ENCODE data around the gene NSUN4. TPM values are rescaled to one million over a fixed set of nuclear protein-coding genes. Genes with fewer than 3 reads are reported as not detected.
"Not testable (repeated sequence)": the region's sequence is repeated elsewhere in the genome, so short reads cannot be mapped to it uniquely, and the experiment has no call there.

The NSUN4 gene
- total RNA-seq, 1 donor from 2014 or later = 24.2 TPM

DNA sequence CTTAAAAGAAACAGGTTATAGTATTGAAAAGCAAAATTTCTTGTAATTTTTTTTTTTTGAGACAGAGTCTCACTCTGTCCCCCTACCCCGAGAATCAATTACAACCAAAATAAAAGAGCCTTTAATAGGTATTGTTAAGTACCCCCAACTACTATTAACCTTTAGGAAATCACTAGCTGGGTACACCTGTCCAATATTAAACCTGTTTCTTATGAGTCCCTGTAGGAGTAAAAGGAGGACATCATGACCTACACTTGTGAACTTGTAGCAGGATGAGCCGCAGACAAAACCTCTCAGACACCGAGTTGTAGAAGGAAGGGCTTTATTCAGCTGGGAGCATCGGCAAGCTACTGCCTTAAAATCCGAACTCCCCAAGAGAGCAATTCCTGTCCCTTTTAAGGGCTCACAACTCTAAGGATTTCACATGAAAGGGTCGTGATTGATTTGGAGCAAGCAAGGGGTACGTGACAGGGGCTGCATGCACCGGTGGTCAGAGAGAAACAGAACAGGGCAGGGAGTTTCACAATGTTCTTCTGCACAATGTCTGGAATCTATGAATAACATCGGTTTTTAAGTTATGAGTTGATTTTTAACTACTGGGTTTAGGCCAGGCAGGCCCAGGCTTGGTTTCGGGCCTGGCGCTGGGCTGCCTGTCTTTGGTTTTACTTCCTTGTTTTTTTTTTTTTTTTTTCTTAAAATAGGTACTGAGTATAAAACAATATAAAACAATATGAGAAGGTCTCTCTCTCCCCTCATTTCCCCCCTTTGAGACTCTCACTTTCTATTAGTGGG, 15.1 kb upstream of the NSUN4 start:
- intact Hi-C loops (cut with micrococcal nuclease) = not testable (repeated sequence)

DNA sequence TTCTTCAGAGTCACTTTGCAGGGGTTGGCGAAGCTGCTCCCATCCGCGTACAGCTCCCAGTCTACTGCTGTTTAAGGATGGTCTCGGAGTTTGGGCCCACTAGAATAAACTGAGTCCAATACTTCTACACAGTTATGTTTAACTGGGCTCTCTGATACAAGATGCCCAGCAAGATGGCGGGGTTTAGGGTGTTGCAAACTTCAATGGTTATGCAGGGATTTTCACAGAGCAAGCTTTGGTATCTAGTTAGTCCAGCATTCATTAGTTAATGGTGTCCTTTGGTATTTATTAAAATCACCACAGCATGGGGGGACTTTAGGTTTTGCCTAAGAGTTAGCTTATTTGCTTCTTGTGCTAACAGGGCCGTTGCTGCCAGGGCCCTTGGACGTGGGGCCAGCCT, 12.4 kb upstream of the NSUN4 start:
- intact Hi-C loops (cut with micrococcal nuclease) = not testable (repeated sequence)

DNA sequence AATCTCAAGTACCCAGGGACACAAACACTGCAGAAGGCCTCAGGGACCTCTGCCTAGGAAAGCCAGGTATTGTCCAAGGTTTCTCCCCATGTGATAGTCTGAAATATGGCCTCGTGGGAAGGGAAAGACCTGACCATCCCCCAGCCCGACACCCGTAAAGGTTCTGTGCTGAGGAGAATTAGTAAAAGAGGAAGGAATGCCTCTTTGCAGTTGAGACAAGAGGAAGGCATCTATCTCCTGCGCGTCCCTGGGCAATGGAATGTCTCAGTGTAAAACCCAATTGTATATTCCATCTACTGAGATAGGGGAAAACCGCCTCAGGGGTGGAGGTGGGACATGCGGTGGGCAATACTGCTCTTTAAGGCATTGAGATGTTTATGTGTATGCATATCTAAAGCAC, 10.8 kb upstream of the NSUN4 start:
- intact Hi-C loops (cut with micrococcal nuclease) = not testable (repeated sequence)

DNA sequence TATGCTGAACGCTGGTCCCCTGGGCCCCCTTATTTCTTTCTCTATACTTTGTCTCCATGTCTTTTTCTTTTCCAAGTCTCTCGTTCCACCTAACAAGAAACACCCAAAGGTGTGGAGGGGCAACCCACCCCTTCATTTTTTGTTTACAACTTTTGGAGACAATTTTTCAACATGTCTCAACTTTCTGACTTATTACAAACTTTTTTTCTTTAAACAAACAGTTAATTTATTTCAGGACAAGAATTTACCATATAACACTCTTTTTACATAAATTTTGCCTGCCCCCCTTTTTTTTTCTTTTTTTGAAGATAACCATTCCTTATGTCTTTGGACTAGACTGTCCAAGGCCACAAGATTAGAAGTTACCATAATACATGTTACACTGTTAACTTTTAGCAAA, 10.2 kb upstream of the NSUN4 start:
- intact Hi-C loops (cut with micrococcal nuclease) = not testable (repeated sequence)

DNA sequence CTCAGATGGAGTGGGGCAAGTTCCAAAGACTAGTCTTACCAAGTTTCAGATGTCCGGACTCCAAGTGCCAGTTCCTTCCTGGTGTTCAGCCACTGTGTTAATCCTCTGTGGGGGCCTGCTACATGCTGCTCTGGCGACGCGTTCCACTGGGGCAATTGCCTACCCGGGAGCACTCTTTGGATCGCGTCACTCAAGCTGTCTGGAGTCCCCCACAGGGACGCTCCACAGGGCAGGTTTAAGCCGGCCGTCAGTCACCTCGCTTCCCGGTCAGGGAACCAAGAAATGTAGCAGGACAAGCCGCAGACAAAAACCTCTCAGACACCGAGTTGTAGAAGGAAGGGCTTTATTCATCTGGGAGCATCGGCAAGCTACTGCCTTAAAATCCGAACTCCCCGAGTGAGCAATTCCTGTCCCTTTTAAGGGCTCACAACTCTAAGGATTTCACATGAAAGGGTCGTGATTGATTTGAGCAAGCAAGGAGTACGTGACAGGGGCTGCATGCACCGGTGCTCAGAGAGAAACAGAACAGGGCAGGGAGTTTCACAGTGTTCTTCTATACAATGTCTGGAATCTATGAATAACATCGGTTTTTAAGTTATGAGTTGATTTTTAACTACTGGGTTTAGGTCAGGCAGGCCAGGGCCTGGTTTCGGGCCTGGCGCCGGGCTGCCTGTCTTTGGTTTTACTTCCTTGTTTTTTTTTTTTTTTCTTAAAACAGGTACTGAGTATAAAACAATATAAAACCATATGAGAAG, 8.6 kb upstream of the NSUN4 start:
- intact Hi-C loops (cut with micrococcal nuclease) = not testable (repeated sequence)

DNA sequence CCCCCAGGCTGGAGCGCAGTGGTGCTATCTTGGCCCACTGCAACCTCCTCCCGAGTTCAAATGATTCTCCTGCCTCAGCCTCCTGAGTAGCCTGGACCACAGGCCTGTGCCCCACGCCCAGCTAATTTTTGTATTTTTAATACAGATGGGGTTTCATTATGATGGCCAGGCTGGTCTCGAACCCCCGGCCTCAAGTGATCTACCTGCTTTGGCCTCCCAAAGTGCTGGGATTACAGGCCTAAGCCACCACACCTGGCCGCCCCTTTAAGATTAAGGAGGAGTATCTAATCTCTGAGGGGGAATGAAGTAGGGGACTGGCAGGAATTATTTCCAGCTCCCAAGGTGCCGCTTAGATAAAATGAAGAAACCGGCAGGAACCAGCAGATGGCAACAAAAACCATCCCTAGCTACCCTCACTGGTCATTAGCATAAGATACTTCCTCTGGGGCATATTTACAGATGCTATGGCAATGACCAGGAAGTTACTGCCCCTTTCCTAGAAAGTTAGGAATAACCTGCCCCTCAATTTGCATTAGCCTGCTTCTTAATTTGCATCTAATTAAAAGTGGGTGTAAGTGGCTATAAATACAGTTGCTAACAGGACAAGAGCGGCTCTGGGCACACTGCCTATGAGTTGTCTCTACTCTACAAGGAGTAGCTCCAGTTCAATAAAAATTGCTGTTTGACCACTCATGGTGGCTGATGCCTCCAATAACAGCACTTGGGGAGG, 7.1 kb upstream of the NSUN4 start:
- intact Hi-C loops (cut with micrococcal nuclease) = no loop called here

DNA sequence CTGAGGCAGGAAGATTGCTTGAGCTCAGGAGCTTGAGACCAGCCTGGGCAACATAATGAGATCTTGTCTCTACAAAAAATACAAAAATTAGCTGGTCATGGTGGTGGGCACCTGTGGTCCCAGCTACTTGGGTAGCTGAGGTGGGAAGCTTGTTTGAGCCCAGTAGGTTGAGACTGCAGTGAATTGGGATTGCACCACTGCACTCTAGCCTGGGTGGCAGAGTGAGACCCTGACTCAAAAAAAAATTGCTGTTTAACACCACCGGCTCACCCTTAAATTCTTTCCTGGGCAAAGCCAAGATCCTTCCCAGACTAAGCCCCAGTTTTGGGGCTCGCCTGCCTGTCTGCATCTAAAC, 6.6 kb upstream of the NSUN4 start:
- intact Hi-C loops (cut with micrococcal nuclease) = no loop called here

DNA sequence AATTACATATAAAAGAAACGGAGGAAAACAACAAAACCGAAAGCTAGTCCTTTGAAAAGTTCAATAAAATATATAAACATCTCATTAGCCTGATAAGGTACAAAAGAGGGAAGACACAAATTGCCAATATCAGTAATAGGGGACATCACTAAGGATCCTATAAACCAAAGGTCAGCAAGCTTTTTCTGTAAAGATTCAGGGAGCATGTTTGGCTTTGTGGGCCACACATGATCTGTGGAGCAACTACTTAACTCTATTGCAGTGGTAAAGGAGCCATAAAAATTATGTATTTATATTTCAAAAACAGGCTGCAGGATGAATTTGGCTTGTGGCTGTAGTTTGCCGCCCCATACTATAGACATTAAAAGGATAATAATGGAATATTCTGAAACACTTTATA, 5.5 kb upstream of the NSUN4 start:
- intact Hi-C loops (cut with micrococcal nuclease) = no loop called here

DNA sequence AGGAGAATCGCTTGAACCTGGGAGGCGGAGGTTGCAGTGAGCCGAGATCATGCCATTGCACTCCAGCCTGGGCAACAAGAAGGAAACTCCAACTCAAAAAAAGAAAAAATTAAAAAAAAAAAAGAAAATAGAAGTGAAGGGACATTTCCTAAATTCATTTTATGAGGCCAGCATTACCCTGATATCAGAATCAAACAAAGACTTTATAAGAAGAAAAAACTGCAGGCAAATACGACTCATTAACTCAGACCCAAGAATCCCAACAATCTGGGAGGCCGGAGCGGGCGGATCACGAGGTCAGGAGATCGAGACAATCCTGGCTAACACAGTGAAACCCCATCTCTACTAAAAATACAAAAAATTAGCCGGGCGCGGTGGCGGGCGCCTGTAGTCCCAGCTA, 3.2 kb upstream of the NSUN4 start:
- intact Hi-C loops (cut with micrococcal nuclease) = not testable (repeated sequence)

DNA sequence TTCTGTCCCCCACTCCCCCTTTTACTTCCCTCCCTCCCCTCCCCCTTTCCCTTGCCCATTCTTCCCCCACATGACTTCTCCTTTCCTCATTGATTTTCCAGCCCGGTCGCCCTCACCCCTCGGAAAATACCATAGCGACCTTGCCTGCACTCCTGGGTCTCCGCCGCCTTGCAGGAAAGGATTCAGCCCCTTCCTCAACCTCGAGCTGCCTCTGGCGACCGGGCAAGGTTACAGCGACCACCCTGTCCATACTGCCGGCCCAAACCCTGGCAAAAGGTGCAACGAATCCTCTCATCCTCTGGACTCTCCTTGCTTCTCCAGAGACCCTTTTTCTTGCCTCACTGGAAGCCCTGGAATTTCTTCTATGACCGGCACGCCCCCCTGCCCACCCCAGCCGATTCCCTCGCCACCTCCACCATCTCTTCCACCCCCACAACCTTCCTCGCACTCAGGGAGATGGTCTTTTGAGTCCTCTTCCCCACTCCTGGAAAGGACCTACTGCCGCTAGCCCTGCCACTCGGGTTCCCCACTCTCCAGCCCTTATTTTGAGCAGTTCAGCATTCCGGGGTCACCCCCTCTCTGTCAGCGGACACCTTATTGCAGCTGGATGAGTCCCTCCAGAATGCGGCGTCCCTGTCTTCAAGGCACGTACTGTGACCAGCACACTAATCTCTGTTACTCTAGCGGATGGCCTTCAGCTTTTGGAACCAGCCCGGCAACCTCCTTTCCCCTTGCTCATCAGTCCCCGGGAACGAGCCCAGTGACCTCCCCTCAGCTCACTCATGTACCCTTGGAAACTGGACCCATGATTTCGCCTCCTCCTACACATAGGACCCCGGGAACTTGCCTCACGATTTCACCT, 846 bp downstream of the NSUN4 start:
- intact Hi-C loops (cut with micrococcal nuclease) = loop anchor here (1.0 kb wide), 1 partner anchor 94 kb away; the partner anchor contains the start of gene RAD54L

DNA sequence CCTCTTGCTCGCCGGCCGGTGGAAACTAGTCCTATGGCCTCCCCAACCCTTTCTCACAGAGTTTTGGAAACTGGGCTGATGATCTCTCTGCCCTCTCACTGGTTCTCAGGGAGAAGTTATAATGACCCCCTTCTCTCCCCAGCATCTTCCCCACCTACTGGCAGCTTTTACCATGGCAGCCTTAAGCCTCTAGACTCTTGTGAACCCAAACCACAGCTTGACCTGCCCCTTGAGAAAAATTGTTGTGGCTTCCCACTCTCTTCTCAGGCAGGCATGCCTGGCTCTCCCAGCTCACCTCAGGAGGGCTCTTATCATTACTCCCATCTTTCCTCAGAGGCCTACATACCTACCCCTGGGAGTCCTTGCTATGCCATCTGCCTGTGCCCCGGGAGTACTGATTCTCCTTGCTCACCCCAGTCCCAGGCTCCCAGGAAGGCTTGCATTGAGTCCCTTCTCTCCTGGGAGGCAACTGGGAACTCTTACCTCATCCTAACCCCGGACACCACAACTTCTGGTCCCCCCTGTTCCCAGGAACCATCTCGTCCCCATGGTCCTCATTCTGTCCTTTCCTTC, 1.6 kb downstream of the NSUN4 start:
- intact Hi-C loops (cut with micrococcal nuclease) = no loop called here

DNA sequence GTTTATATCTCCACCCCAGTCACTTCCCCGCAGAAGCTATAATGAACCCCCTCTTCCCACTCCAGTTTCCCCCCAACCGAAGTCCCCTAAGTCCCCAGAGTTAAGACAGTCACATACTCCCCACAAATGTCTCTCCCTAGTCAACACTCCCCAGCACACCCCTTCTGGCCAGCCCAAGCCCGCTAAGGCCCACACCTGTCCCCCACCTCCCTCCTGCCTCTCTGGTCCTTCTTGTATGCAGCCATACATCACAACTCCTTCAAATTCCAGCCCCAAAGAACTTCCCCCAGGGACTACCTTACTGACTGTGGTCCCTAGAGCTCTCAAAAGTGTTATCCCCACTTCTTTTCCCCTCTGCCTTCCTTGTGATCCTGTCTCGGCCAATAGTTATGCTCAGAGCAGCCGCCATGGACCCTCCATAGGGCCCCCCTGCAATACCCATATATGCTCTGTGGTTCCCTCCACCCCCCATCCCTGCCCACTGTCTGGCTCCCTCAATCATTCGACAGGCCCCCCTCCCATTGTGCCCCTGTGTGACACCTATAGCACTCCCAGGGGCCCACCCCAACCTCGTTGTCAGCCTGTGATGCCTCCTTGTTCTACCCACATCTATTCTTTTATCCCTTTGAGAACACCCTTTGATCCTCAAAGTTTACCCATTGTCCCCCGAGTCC, 2.2 kb downstream of the NSUN4 start:
- intact Hi-C loops (cut with micrococcal nuclease) = no loop called here

DNA sequence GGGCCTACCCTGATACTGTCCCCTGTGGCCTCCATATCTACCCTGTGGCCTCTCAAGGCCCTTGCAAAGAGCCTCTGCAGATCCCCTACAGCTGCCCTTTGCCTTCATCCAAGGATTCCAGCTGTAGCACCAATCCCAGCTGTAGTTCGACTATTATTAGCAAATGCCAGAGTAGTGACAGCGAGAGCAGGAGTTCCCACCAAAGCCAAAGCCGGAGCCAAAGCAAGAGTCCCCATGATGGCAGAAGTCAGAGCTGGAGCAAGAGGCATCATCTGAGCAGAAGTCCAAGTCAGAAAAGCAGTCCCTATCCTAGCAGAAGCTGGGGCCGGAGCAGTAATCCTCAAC, 2.7 kb downstream of the NSUN4 start:
- intact Hi-C loops (cut with micrococcal nuclease) = no loop called here

DNA sequence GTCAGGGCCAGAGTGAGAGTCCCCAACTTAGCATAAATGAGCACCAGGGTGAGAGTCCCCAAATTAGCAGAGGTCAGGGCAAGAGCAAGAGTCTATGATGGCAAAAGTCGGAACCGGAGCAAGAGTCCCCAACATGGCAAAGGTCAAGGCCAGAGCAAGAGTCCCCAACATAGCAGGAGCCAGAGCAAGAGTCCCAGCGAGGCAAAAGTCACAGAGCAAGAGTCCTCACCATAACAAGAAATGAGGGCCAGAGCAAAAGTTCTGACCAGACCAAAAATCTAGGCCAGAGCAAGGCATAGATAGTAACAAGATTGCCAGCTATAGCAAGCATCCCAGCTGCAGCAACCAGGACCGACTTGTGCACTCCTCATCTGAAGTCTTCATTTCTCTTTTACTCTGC, 3.1 kb downstream of the NSUN4 start:
- intact Hi-C loops (cut with micrococcal nuclease) = no loop called here

DNA sequence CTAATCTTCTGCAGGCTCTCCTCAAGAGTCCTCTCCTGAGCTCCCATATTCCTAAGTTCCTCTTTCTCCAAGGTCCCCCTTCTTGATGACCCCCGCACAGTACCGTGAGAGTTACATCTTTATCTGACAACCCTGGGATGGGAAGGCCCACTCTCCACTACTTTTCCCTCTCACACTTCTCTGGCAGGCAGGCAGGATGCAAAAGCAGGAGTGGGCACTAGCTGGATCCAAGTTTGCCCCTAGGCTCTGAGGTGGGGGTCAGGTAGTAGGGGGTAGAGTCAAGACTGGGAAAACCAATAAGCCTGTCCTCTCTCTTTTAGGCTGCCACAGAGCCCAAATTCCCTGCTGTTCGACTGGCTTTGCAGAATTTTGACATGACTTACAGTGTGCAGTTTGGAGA, 3.9 kb downstream of the NSUN4 start:
- intact Hi-C loops (cut with micrococcal nuclease) = no loop called here

DNA sequence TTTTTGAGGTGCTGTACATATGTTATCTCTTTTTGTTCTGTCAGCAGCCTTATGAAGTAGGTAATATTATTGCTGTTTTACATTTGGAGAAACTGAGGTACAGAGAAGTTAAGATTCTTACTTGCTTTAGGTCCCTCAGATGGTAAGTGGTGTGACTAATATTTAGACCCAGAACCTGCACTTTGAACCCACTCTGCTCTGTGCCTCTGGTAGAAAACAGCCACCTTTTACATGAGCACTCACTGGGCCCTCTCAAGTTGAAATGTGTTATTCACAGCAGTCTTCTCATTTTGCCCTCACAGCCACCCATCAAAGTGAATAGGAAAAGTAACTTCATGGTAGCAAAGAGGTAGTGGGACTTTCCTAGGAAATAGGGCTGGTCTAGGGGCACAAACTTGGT, 4.7 kb downstream of the NSUN4 start:
- intact Hi-C loops (cut with micrococcal nuclease) = no loop called here

DNA sequence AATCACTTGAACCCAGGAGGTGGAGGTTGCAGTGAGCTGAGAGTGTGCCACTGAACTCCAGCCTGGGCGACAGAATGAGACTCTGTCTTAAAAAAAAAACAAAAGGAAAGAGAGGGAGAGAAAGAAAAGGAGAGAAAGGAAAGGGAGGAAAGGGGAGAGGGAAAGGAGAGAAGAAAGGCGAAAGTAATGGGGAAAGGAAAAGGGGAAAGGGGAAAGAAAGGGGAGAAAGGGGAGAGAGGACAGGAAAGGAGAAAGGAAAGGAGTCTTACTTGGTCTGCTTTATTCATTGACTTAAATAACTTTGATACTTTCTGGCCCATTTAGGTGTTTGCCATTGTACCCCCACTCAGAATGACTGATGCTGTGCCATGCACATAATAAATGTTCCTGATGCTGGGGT, 11.8 kb downstream of the NSUN4 start:
- intact Hi-C loops (cut with micrococcal nuclease) = no loop called here

DNA sequence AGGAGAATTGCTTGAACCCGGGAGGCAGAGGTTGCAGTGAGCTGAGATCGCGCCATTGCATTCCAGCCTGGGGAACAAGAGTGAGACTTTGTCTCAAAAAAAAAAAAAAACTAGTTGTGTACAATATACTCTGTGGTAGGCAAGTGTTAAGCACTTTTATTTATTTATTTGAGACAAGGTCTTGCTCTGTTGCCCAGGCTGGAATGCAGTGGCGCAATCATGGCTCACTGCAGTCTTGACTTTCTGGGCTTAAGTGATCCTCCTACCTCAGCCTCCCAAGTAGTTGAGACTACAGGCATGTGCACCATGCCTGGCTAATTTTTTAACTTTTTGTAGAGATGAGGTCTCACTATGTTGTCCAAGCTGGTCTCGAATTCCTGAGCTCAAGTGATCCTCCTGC, 15.3 kb downstream of the NSUN4 start:
- intact Hi-C loops (cut with micrococcal nuclease) = not testable (repeated sequence)

DNA sequence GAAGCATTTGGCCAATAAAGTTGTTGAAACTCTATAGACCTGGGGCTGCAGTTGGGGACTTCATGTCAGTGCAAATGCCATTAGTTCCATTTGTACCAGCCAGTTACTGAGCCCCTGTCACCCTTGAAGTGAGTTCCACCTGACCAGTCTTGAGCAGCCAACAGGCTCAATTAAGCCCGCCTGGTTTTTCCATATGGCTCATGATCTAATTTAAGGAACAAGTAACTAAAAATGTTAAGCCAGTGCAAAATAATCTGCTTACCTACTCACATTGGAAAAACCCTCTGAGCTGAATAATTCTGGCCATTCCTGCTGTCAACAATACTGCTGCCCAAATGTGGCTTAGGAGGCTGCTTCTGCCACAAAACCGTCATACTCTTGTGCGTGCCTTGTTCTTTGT, 21.6 kb downstream of the NSUN4 start:
- intact Hi-C loops (cut with micrococcal nuclease) = no loop called here

DNA sequence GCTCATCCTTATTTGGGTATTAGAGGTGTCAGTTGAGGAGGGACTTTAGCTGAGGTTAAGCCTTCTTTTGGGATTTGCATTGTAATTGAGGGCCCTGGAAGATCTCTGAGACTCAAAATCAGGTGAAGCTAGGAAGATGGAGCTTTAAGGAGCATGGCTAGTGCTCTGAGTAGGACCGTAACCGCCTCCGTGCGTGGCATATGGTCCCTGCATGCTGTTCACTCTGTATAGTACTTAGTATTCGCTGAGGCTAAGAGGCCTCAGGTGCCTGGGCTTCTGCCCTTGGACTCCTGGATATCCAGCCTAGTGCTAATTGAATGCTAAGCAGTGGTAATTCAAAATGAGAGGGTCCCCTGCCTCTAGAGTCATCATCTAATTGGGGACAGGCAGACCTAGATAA, 22.5 kb downstream of the NSUN4 start:
- intact Hi-C loops (cut with micrococcal nuclease) = no loop called here

DNA sequence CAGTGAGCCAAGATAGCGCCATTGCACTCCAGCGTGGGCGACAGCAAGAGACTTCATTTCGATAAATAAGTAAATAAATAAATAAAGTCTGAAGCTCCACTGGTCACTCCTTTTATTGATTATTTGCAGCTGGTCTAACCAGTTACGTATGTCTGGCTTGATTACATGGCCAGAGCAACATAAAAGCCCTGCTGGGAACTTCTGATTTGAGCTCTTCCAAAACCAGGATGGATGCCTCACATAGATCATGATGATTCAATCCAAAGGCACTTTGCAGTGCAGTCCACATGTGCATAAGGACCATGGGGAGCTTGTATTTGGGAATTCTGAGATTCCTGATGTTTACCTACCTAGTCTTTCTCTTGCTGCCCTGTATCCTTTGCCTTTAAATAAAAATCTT, 24.0 kb downstream of the NSUN4 start:
- intact Hi-C loops (cut with micrococcal nuclease) = no loop called here
